22Rv1 (cell line): Measurements from ENCODE around the gene BOLA1.
"Not testable (repeated sequence)": the region's sequence is repeated elsewhere in the genome, so short reads cannot be mapped to it uniquely, and the experiment has no call there.

Source experiments
- CTCF ChIP-seq: fragments of 450-650 bp; IDR thresholded peaks from 2 replicates; pipeline ENCODE4 v1.5.1; 2017; ENCODE audit warnings: mild to moderate bottlenecking
- ZFX ChIP-seq: fragments of 450-650 bp; IDR thresholded peaks from 2 replicates; pipeline ENCODE4 v1.6.1; 2017; ENCODE audit warnings: antibody characterized with exemption, borderline replicate concordance

DNA sequence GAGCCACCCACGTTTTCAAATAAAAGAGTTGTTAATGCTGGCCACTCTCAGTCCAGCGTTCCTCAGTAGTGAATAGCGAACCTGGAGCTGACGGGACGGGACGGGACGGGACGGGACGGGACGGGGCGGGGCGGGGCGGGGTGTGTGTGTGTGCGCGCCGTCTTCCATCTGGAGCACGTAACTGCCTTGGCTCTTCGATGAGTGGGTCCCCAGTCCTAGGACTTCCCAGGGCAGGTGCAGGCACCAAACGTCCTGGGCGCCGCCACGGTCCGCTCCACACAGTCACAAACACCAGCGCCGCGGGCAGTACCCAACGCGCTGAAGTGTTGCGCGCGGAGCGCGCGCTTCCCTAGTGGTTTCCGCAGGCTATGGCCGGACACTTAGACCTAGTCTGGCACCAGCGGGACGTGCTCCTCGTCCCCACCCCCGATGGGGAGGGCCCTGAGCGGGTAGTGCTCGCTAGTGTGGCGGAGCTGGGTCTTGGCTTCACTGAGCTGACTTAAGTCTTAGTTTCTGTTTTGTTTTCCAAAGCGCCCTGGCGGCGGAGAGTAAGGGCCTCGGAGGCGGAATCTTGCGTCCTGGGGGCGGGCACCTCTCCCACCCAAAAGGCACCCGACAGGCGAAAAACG is 47.7 kb upstream of the BOLA1 start:
- TF ChIP-seq CTCF, ZFX: not testable (repeated sequence)
